PC-3 (cell line): ENCODE results near the gene ITGAV.

Source experiments
- CTCF ChIP-seq: fragments of 300-600 bp; sonication (generic); conservative IDR thresholded peaks from 2 replicates; pipeline ENCODE4 v1.5.1; 2017; ENCODE audit warnings: antibody characterized with exemption, low read depth, mild to moderate bottlenecking, low read length
- EZH2phosphoT487 ChIP-seq: fragments of 300-600 bp; sonication (generic); IDR thresholded peaks from 2 replicates; pipeline ENCODE4 v1.6.1; 2018; ENCODE audit warnings: mild to moderate bottlenecking, antibody characterized with exemption, low read length, borderline replicate concordance

- TF ChIP-seq EZH2phosphoT487: no peak
- no peak for TF ChIP-seq CTCF
These were observed 101.4 kb downstream of the ITGAV start for GRCh38 chr2:186691231-186691630.
